Transverse colon (tissue), 4 donors: ENCODE data around the gene RGPD4.

ENCODE experiments used
- CTCF ChIP-seq, 5 experiments: fragments of 200-600 bp in 3 of 5; fragments of 450-650 bp in 2 of 5; sonication (generic) in 3 of 5; IDR thresholded peaks; 1 replicate in 2 of 5; 2 replicates in 3 of 5; pipeline ENCODE4 v1.5.1; 2016 to 2017; ENCODE audit warnings: antibody characterized with exemption in 5 of 5, inconsistent platforms in 3 of 5, mild to moderate bottlenecking in 2 of 5, moderate library complexity in 1 of 5
- EP300 ChIP-seq: sonication (generic); formaldehyde crosslinking; IDR thresholded peaks from one replicate; pipeline ENCODE4 v1.6.1; 2017; ENCODE audit warnings: antibody characterized with exemption, low read depth
- POLR2A ChIP-seq: fragments of 450-650 bp; IDR thresholded peaks from one replicate; pipeline ENCODE4 v1.6.1; 2016; ENCODE audit warnings: antibody characterized with exemption, mild to moderate bottlenecking, moderate library complexity
- POLR2AphosphoS5 ChIP-seq, 3 donors: sonication (generic); formaldehyde crosslinking; IDR thresholded peaks; one replicate each; pipeline ENCODE4 v1.6.1; 2016; ENCODE audit warnings: antibody characterized with exemption in 3 of 3

GRCh38 chr2:107936433-107937359 is 110.0 kb downstream of the RGPD4 start:
- TF ChIP-seq CTCF (IDR thresholded peaks at IDR 0.05) (peak; percentile 28 to 39 (median 30)), POLR2A (no peak), EP300 (no peak), POLR2AphosphoS5 (IDR thresholded peaks at IDR 0.05) (no peak)
